ENCODE measurements around the gene FRY.
"Not testable (repeated sequence)": the region's sequence is repeated elsewhere in the genome, so short reads cannot be mapped to it uniquely, and the experiment has no call there.

DNA sequence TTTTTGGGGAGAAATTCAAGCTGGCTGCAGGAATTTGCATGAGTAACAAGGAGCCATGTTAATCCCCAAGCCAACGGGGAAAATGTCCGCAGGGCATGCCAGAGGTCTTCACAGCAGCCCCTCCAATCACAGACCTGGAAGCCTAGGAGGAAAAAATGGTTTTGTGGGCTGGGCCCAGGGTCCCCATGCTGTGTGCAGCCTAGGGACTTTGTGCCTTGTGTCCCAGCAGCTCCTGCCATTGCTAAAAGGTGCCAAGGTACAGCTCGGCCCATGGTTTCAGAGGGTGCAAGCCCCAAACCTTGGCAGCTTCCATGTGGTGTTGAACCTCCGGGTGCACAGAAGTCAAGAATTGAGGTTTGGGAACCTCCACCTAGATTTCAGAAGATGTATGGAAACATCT, 47.2 kb upstream of the FRY start:
- TF ChIP-seq POLR2A, CTCF (IDR thresholded peaks at IDR 0.05): not testable (repeated sequence)
